Upper lobe of right lung (tissue), 1 donor: ENCODE results near the gene SLX9. TPM values are rescaled to one million over a fixed set of nuclear protein-coding genes. Genes with fewer than 3 reads are reported as not detected.
A peak's percentile ranks its signal among the peaks of the same experiment; 100 is the strongest.
"Not testable (repeated sequence)": the region's sequence is repeated elsewhere in the genome, so short reads cannot be mapped to it uniquely, and the experiment has no call there.

Source experiments
- ATAC-seq: fragments of 200-7000 bp; cut with Tn5 transposase; one replicate; pipeline ENCODE4 v1.9.1; 2020; ENCODE audit warnings: mild to moderate bottlenecking, moderate library complexity
- DNase-seq: peaks from one replicate; pipeline ENCODE4 v3.0.0-alpha.2; 2020
- H3K27ac ChIP-seq: fragments of 200-600 bp; one replicate; pipeline ENCODE4 v1.8.0; 2022
- H3K27me3 ChIP-seq: fragments of 200-600 bp; one replicate; pipeline ENCODE4 v1.8.0; 2022; ENCODE audit warnings: mild to moderate bottlenecking
- H3K36me3 ChIP-seq: fragments of 200-600 bp; one replicate; pipeline ENCODE4 v1.8.0; 2022
- H3K4me1 ChIP-seq: fragments of 200-600 bp; one replicate; pipeline ENCODE4 v1.8.0; 2022
- H3K4me3 ChIP-seq: fragments of 200-600 bp; one replicate; pipeline ENCODE4 v1.8.0; 2022; ENCODE audit warnings: mild to moderate bottlenecking
- H3K9me3 ChIP-seq: fragments of 200-600 bp; one replicate; pipeline ENCODE4 v1.8.0; 2022
- intact Hi-C: fragments of 100-400 bp; cut with DNase I; formaldehyde crosslinking; loops from one replicate; pipeline ENCODE4 v1.11.0; 2022
- total RNA-seq: library from RNA; stranded (reverse); fragmentation: NEBNext Ultra II Directional; extraction: Animal tissue kit (Norgen Biotek cat#: 25700); gene quantifications from one replicate; pipeline ENCODE4 v1.2.1, GENCODE V29; 2021
- TF ChIP-seq, protein P1 (sequence below): fragments of 200-600 bp; IDR thresholded peaks from one replicate; pipeline ENCODE4 v1.8.0; 2022; ENCODE audit warnings: antibody characterized with exemption
- donor health status: DM: no; HTN: yes; CAD: no; lungs with severe emphysema.

The SLX9 gene
- total RNA-seq, 1 donor from 2014 or later = 22.8 TPM

DNA sequence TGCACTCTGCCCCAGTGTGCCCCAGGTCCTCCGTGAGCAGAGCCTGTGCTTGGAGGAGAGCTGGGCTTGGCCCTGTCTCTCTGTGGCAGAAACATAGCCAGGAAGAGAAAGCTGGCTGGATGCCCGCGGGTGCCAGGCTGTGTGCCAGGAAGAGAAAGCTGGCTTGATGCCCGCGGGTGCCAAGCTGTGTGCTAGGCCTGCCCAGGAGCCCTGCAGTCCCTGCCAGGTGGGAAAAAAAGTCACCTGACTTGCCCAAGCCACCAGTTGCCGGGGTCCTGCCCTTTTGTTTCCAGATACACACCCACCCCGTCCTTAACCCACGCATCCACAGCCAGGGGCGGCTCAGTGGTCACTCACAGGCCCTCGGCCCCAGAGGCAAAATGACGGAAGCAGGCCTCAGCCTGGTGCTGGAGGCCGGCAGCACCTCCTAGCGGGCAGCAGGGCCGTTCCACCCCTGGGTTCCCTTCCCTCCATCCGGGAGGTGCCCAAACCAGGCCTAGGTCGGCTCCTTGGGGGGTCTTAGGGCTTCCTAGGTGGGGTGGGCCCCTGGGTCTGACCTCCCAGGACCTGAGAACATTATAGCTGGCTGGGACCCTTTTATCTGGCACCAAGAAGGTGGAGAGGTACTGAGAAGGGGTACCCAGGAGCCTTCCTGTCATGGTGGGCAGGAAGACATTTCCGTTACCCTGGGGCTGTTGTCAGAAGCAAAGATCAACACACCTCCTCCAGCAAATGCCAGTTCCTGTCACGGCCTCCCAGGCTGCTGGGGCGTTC lies 28.3 kb upstream of the SLX9 start:
- no peaks in the 10 kb centered on the region for H3K36me3 ChIP-seq
- DNase-seq (peak; percentile 88), ATAC-seq (peak; percentile 77)
- TF ChIP-seq, protein P1, sequence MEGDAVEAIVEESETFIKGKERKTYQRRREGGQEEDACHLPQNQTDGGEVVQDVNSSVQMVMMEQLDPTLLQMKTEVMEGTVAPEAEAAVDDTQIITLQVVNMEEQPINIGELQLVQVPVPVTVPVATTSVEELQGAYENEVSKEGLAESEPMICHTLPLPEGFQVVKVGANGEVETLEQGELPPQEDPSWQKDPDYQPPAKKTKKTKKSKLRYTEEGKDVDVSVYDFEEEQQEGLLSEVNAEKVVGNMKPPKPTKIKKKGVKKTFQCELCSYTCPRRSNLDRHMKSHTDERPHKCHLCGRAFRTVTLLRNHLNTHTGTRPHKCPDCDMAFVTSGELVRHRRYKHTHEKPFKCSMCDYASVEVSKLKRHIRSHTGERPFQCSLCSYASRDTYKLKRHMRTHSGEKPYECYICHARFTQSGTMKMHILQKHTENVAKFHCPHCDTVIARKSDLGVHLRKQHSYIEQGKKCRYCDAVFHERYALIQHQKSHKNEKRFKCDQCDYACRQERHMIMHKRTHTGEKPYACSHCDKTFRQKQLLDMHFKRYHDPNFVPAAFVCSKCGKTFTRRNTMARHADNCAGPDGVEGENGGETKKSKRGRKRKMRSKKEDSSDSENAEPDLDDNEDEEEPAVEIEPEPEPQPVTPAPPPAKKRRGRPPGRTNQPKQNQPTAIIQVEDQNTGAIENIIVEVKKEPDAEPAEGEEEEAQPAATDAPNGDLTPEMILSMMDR = peak; percentile 62
- intact Hi-C loops = no loop called here
- peaks cover 59% of the 10 kb centered on the region for H3K4me1 ChIP-seq
- peak overlapping the region; percentile 59 for H3K27ac ChIP-seq
- H3K9me3 ChIP-seq = no peaks in the 10 kb centered on the region
- H3K4me3 ChIP-seq = no peak overlapping the region
- no peaks in the 10 kb centered on the region for H3K27me3 ChIP-seq

DNA sequence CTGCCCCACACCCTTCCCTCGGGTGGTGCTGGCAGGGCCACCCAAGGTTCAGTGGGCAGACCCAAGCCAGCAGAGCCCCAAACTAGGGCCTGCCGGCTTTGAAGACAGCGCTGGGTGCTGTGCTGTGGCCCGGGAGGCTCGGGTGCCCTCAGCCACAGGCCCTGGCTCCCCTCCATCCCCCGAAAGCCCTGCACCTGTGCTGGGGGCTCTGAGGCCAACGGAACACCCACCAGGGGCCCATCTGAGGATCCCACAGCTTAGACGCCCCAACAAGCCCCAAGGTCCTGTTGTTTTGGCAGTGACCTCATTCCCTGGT lies 27.7 kb upstream of the SLX9 start:
- ATAC-seq (peak; percentile 1), DNase-seq (no peak)
- Histone ChIP-seq H3K27ac (peak overlapping the region; percentile 59), H3K4me1 (peaks cover 61% of the 10 kb centered on the region), H3K27me3 (no peaks in the 10 kb centered on the region), H3K36me3 (no peaks in the 10 kb centered on the region), H3K9me3 (no peaks in the 10 kb centered on the region), H3K4me3 (no peak overlapping the region)
- TF ChIP-seq, protein P1 = no peak
- intact Hi-C loops = no loop called here

- H3K4me1 ChIP-seq = peaks cover 60% of the 10 kb centered on the region
- H3K4me3 ChIP-seq, H3K27me3 ChIP-seq, DNase-seq, intact Hi-C loops, ATAC-seq, H3K9me3 ChIP-seq, H3K36me3 ChIP-seq: not testable (repeated sequence)
- H3K27ac ChIP-seq = peak overlapping the region; percentile 59
These were observed 27.1 kb upstream of the SLX9 start for GRCh38 chr21:44912506-44913412.

- intact Hi-C loops = no loop called here
- Histone ChIP-seq H3K4me3 (no peak overlapping the region), H3K36me3 (no peaks in the 10 kb centered on the region), H3K4me1 (peaks cover 57% of the 10 kb centered on the region), H3K27ac (peak overlapping the region; percentile 51), H3K27me3 (peaks cover 5% of the 10 kb centered on the region), H3K9me3 (no peaks in the 10 kb centered on the region)
- DNase-seq (no peak), ATAC-seq (no peak)
- TF ChIP-seq, protein P1 = no peak
These were observed 26.2 kb upstream of the SLX9 start for GRCh38 chr21:44913425-44914175.

DNA sequence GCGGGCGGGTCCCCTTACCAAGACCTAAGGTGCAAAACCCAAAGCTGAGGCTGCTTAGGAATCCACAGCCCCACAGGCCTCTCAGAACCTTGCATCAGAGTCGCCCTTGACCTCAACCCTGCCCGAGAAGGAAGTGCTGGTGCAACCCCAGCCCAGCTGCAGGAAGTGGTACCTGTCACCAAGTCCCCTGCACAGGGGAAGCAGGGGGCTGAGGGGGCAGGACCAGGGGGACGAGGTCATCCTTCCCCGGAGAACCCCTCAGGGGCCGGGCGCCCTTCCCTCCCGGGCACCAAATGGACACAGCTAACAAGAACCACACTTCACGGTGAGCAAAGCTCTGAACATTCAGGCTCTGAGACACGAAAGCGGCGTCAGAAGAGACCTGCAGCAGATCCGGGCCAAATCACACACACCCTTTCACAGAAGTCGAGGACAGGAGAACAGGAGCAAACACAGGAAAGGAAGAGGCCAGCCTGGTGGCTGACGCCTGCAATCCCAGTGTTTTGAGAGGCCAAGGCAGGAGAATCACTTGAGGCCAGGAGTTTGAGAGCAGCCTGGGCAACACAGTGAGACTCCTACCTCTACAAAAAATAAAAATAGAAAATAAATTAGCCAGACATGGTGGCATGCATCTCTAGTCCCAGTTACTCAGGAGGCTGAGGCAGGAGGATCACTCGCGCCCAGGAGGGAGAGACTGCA lies 25.5 kb upstream of the SLX9 start:
- ATAC-seq (peak; percentile 66), DNase-seq (peak; percentile 79)
- H3K36me3 ChIP-seq = no peaks in the 10 kb centered on the region
- H3K4me1 ChIP-seq = peaks cover 50% of the 10 kb centered on the region
- H3K9me3 ChIP-seq = no peaks in the 10 kb centered on the region
- peak overlapping the region; percentile 14 for H3K4me3 ChIP-seq
- intact Hi-C loops = no loop called here
- TF ChIP-seq, protein P1 = no peak
- peak overlapping the region; percentile 51 for H3K27ac ChIP-seq
- H3K27me3 ChIP-seq = peaks cover 7% of the 10 kb centered on the region
